ENCODE measurements around the gene HOXA13. TPM values are rescaled to one million over a fixed set of nuclear protein-coding genes. Genes with fewer than 3 reads are reported as not detected.

Gene HOXA13
- not detected in 2 replicates for total RNA-seq

DNA sequence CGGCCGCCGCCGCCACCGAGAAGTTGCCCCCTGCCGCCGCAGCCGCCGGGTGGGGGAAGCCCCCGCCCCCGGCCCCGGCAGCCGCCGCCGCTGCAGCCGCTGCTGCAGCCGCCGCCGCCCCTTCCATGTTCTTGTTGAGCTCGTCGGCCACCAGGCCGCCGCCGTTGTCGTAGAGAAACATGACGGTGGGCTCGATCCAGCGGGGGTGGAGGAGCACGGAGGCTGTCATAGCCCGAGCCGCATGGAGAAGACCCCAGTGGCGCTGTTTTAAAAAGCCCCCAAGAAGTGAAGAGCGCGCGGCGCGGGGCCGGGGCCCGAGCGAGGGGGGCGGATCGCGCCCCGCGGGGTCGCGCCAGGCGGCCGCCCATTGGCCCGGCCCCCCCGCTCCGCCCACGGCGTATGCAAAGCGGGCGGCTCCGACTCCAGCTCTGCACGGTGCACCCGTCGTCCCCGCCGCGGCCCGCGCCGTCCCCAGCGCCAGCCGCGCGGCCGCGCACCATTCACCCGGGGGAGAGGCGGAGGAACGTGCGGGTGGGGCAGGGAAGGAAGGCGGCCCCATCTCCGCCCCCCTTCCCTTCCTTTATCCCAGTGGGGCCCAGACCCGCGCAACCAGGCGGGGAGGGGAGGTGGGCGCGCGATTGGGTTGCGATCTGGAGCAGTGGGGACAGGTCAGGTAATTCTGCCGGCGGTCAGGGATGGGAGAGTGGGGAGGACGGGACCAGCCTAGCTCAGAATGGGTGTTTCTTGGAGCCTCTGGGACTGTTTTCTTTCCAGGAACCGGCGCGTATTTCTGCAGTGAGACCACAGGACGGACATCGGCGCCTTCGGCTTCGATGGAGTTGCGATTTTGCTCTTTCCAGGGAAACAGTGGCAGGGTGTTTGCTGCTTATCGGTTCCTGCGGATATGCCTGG is at the start of gene HOXA13:
Gene HOXA13, minus strand, starts transcription at position 243 of the 912 bp plus-strand sequence. Its CDS starts 14 bp downstream, at position 229.
- Mint-ChIP-seq H3K36me3 (ENCODE audit: low read depth) (no peaks in the 10 kb centered on the region), H3K27ac (peak within 1 kb of the TSS; percentile 59), H3K27me3 (peaks cover 68% of the 10 kb centered on the region), H3K4me3 (peak within 1 kb of the TSS; percentile 84), H3K9me3 (no peaks in the 10 kb centered on the region), H3K4me1 (peaks cover 27% of the 10 kb centered on the region)
- intact Hi-C loops (cut with micrococcal nuclease): loop anchor here (2.0 to 10.0 kb wide), 7 partner anchors 15 to 1902 kb away; partner anchors contain the start of genes HOXA11, JAZF1 and TRIL
- TF ChIP-seq, protein P1, sequence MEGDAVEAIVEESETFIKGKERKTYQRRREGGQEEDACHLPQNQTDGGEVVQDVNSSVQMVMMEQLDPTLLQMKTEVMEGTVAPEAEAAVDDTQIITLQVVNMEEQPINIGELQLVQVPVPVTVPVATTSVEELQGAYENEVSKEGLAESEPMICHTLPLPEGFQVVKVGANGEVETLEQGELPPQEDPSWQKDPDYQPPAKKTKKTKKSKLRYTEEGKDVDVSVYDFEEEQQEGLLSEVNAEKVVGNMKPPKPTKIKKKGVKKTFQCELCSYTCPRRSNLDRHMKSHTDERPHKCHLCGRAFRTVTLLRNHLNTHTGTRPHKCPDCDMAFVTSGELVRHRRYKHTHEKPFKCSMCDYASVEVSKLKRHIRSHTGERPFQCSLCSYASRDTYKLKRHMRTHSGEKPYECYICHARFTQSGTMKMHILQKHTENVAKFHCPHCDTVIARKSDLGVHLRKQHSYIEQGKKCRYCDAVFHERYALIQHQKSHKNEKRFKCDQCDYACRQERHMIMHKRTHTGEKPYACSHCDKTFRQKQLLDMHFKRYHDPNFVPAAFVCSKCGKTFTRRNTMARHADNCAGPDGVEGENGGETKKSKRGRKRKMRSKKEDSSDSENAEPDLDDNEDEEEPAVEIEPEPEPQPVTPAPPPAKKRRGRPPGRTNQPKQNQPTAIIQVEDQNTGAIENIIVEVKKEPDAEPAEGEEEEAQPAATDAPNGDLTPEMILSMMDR (IDR thresholded peaks at IDR 0.05): no peak
- peak; percentile 78 for ATAC-seq (ENCODE audit: low read depth)
- ChIA-PET POLR2A (no interaction called here), CTCF (interaction anchor here (1.0 to 1.5 kb wide), 3 partner anchors 406 to 719 kb away, joined by 3 to 4 read pairs (median 3); no protein-coding TSS in a partner anchor)
- DNase-seq: no peak

DNA sequence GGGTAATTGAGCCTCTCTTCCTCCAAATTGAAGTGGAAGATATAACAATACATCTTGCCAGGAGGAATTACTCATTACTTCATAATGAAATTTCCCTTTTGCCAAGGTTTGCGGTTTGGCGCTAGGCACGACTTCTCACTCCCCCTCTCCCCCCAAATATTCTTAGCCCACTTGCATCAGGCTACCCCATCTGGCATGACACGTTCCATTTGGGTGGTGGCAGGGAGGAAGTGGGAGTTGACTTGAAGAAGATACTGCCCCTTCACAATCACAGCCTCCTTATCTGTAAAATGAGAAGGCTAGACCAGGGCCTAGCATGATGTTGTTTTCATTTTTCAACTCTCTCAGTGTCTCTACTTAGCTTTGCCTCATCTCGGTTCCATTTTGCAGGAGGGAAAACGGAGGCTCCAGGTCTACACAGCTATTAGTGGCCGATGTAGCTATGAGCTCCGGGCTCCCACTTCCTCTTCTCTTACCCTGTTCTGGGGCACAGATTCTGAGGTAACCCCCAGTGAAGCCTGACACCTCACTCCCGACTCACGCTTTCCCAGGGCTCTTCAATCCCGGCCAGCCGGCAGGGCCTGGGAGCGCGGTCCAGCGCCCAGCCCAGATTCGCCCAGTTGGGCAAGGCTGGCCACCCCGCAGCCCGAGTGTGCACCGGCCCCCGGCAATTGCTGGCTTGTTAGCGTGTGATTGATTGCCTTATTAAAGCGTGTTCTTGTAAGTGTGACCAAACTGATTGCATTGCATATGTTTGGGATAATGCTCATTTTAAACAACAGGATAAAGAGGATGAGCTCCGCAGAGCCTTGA is 49.2 kb upstream of the HOXA13 start:
- no peak overlapping the region for H3K4me3 Mint-ChIP-seq
- H3K27me3 Mint-ChIP-seq: peaks cover 78% of the 10 kb centered on the region
- ChIA-PET CTCF (no interaction called here), POLR2A (no interaction called here)
- no peak overlapping the region for H3K27ac Mint-ChIP-seq
- peaks cover 33% of the 10 kb centered on the region for H3K4me1 Mint-ChIP-seq
- H3K9me3 Mint-ChIP-seq: no peaks in the 10 kb centered on the region
- TF ChIP-seq, protein P1 (IDR thresholded peaks at IDR 0.05): no peak
- no peak for ATAC-seq (ENCODE audit: low read depth)
- no peaks in the 10 kb centered on the region for H3K36me3 Mint-ChIP-seq (ENCODE audit: low read depth)
- intact Hi-C loops (cut with micrococcal nuclease): loop anchor here (1.0 to 5.0 kb wide), 4 partner anchors 24 to 1397 kb away; partner anchors contain the start of gene HOXA7
- DNase-seq: no peak

DNA sequence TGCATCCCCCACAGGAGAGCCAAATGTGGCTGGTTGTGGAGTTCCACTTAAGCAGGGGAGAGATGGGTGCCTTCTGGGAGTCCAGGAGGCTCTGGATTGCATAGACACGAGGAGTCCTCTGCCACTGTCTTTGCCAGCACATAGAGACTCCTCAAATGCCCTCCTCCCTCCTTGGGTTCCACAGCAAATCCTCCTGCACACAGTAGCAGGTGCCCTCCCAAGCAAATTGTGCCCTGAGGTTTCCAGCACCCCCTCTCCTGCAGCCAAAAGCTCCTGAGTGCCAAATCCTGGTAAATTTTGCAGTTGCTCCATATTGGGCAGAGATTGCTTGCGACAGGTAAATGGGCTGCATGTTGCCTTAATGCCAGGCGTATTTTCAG is 48.5 kb upstream of the HOXA13 start:
- ChIA-PET CTCF (interaction anchor here (1.4 kb wide), 1 partner anchor 878 kb away, joined by 3 read pairs; no protein-coding TSS in a partner anchor), POLR2A (no interaction called here)
- Mint-ChIP-seq H3K27ac (no peak overlapping the region), H3K9me3 (no peaks in the 10 kb centered on the region), H3K4me1 (peaks cover 36% of the 10 kb centered on the region), H3K36me3 (ENCODE audit: low read depth) (no peaks in the 10 kb centered on the region), H3K27me3 (peaks cover 77% of the 10 kb centered on the region), H3K4me3 (no peak overlapping the region)
- ATAC-seq (ENCODE audit: low read depth) (no peak), DNase-seq (no peak)
- TF ChIP-seq, protein P1 (IDR thresholded peaks at IDR 0.05): no peak
- intact Hi-C loops (cut with micrococcal nuclease): loop anchor here (2.0 to 5.0 kb wide), 3 partner anchors 92 to 1396 kb away; partner anchors contain the start of gene HOXA7

DNA sequence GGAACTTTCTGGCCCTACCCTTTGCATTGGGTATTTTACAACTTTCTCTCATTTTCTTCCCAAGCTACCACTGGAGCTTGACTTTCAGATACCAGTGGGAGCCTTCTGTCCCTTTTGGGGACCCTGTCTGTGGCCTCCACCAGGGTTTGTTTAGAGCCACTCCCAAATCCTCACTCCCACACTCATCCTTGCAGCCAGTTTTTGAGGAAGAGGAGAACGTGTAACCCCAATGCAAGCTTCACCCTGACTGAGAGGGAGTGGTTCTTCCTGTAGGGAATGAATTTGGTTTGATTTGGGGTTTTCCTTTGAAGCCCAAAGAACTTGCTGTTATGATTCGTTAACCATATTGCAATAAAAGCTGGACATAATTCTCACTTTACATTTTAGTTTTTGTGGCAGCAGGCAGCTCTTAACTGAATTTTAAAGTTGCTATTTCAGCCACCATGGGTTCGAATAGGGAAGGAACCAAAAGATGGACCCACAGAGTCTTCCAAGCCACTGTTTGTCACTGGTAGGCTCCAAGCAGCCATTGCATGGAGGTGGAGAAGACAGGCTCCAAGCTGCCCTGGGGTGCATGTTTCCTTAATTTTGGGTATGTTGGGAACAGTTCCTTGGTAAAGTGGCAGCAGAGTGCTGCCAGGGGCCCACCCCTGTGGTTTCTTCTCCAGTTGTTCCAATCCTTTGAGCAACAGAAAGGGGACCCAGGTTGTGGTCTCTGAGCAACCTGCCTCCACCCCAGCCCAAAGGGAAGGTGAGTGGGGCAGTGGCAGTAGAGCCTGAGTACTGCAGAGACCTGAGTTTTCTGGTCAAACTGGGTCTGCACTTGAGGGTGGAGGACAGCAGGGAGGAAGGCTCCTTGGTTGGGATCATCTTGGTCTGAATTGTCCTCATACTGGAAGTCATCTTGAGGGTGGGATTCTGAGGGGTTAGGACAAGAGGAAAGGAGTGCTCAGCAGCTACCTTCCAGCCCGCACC is 47.8 kb upstream of the HOXA13 start:
- ATAC-seq (ENCODE audit: low read depth) (no peak), DNase-seq (no peak)
- H3K27me3 Mint-ChIP-seq: peaks cover 73% of the 10 kb centered on the region
- H3K36me3 Mint-ChIP-seq (ENCODE audit: low read depth): no peaks in the 10 kb centered on the region
- ChIA-PET CTCF (interaction anchor here (1.1 to 1.4 kb wide), 2 partner anchors 51 to 878 kb away, joined by 3 read pairs; no protein-coding TSS in a partner anchor), POLR2A (no interaction called here)
- no peak overlapping the region for H3K27ac Mint-ChIP-seq
- H3K9me3 Mint-ChIP-seq: no peaks in the 10 kb centered on the region
- intact Hi-C loops (cut with micrococcal nuclease): loop anchor here (2.0 to 5.0 kb wide), 3 partner anchors 91 to 1395 kb away; partner anchors contain the start of gene HOXA7
- H3K4me3 Mint-ChIP-seq: no peak overlapping the region
- H3K4me1 Mint-ChIP-seq: peaks cover 37% of the 10 kb centered on the region
- TF ChIP-seq, protein P1 (IDR thresholded peaks at IDR 0.05): no peak

Measured in activated B cell treated with CpG ODN at 0.5 μM for 24 hours (primary cell).